Common myeloid progenitor, CD34-positive (primary cell): ENCODE measurements around the gene LXN.
"Not testable (repeated sequence)": the region's sequence is repeated elsewhere in the genome, so short reads cannot be mapped to it uniquely, and the experiment has no call there.

Experiments
- CTCF ChIA-PET: fragments of 350-600 bp; sonication (Branson Sonifier 250); formaldehyde crosslinking; loops from one replicate; lab custom pipeline; 2021; ENCODE audit warnings: antibody characterized with exemption; lab: Charles Lee
- POLR2A ChIA-PET: fragments of 350-600 bp; sonication (Branson Sonifier 250); formaldehyde crosslinking; loops from one replicate; lab custom pipeline; 2021; ENCODE audit warnings: antibody characterized with exemption; lab: Charles Lee
- DNase-seq, 3 donors: peaks; one replicate each; pipeline versions ENCODE4 v3.0.0 to v3.0.0-alpha.2; 2013
- H3K27ac ChIP-seq, 2 experiments: 1 replicate in 1 of 2; 2 replicates in 1 of 2; pipeline ENCODE4 v1.7.0; 2013; ENCODE audit warnings: inconsistent platforms in 2 of 2, low read length in 2 of 2, mild to moderate bottlenecking in 2 of 2, low read depth in 1 of 2, moderate library complexity in 1 of 2; ENCODE audit not compliant: severe bottlenecking in 2 of 2, insufficient read depth in 1 of 2, poor library complexity in 1 of 2
- H3K27me3 ChIP-seq, 5 experiments: replicated peaks in 2 of 5; 1 replicate in 3 of 5; 2 replicates in 2 of 5; pipeline versions ENCODE4 v1.6.1 to v1.7.0; 2013; ENCODE audit warnings: low read length in 4 of 5, mild to moderate bottlenecking in 2 of 5, moderate library complexity in 2 of 5, inconsistent platforms in 1 of 5; ENCODE audit not compliant: insufficient read depth in 5 of 5, control insufficient read depth in 4 of 5
- H3K36me3 ChIP-seq, 4 experiments: 1 replicate in 2 of 4; 2 replicates in 2 of 4; pipeline versions ENCODE4 v1.6.1 to v1.7.0; 2013; ENCODE audit warnings: low read length in 3 of 4, control low read depth in 1 of 4, mild to moderate bottlenecking in 1 of 4; ENCODE audit not compliant: control insufficient read depth in 4 of 4, insufficient read depth in 4 of 4
- H3K4me1 ChIP-seq, 4 experiments: 1 replicate in 3 of 4; 2 replicates in 1 of 4; pipeline versions ENCODE4 v1.6.1 to v1.7.1; 2013; ENCODE audit warnings: low read length in 3 of 4, mild to moderate bottlenecking in 3 of 4, control low read depth in 1 of 4, inconsistent platforms in 1 of 4, moderate library complexity in 1 of 4; ENCODE audit not compliant: control insufficient read depth in 4 of 4, insufficient read depth in 4 of 4; ENCODE audit errors: control extremely low read depth in 1 of 4
- H3K4me3 ChIP-seq, 7 experiments: 1 replicate in 4 of 7; 2 replicates in 3 of 7; pipeline versions ENCODE4 v1.5.1 to v1.7.0; 2013; ENCODE audit warnings: mild to moderate bottlenecking in 7 of 7, low read length in 6 of 7, moderate library complexity in 6 of 7, inconsistent platforms in 2 of 7, low read depth in 2 of 7, control low read depth in 1 of 7; ENCODE audit not compliant: insufficient read depth in 4 of 7, control insufficient read depth in 1 of 7; ENCODE audit errors: extremely low read depth in 1 of 7
- H3K9me3 ChIP-seq, 5 experiments: 1 replicate in 4 of 5; 2 replicates in 1 of 5; pipeline versions ENCODE4 v1.6.1 to v1.7.1; 2013; ENCODE audit warnings: low read length in 4 of 5, mild to moderate bottlenecking in 2 of 5, inconsistent platforms in 1 of 5, low read depth in 1 of 5, moderate library complexity in 1 of 5; ENCODE audit not compliant: control insufficient read depth in 4 of 5, insufficient read depth in 2 of 5; ENCODE audit errors: control extremely low read depth in 1 of 5
- WGBS: methylation state at CpG from one replicate; pipeline ENCODE4 v1.1.5; 2013; ENCODE audit not compliant: insufficient coverage; 5-methylcytosine and 5-hydroxymethylcytosine counted together

LXN gene

GRCh38 chr3:158700559-158700958 lies 28.1 kb upstream of the LXN start:
- Histone ChIP-seq H3K27me3 (no peaks in the 10 kb centered on the region), H3K27ac (no peak overlapping the region), H3K36me3 (peaks cover 0 to 8% (median 3%) of the 10 kb centered on the region in 4 experiments), H3K9me3 (no peaks in the 10 kb centered on the region), H3K4me1 (peaks cover 0 to 27% (median 1%) of the 10 kb centered on the region in 4 experiments), H3K4me3 (peak overlapping the region in 1 of 7 experiments; percentile 31)
- ChIA-PET POLR2A (no interaction called here), CTCF (interaction anchor here (1.3 to 2.0 kb wide), 3 partner anchors 23 to 28 kb away, joined by 3 to 6 read pairs (median 5); no protein-coding TSS in a partner anchor)
- peak in 2 of 3 donors; percentile 57 to 79 for DNase-seq

- no peak overlapping the region for H3K27ac ChIP-seq
- CTCF ChIA-PET: interaction anchor here (0.7 to 2.9 kb wide), 5 partner anchors 10 to 37 kb away, joined by 3 to 8 read pairs (median 3); no protein-coding TSS in a partner anchor
- peaks cover 3 to 21% (median 8%) of the 10 kb centered on the region in 4 experiments for H3K36me3 ChIP-seq
- no peak overlapping the region for H3K4me3 ChIP-seq
- H3K27me3 ChIP-seq: no peaks in the 10 kb centered on the region
- DNase-seq: no peak
- WGBS: no CpG with 5 or more reads among the region's 2 CpGs
- no peaks in the 10 kb centered on the region for H3K9me3 ChIP-seq
- peaks cover 0 to 23% (median 1%) of the 10 kb centered on the region in 4 experiments for H3K4me1 ChIP-seq
- POLR2A ChIA-PET: no interaction called here
Observed at GRCh38 chr3:158696618-158697017, 24.2 kb upstream of the LXN start.

- H3K27me3 ChIP-seq, DNase-seq, H3K9me3 ChIP-seq, H3K27ac ChIP-seq, H3K4me3 ChIP-seq, H3K4me1 ChIP-seq, POLR2A ChIA-PET: not testable (repeated sequence)
- WGBS: 10% methylated on average over 2 of the region's 3 CpGs
- peaks cover 3 to 29% (median 15%) of the 10 kb centered on the region in 4 experiments for H3K36me3 ChIP-seq
- CTCF ChIA-PET: interaction anchor here (1.2 to 2.9 kb wide), 5 partner anchors 19 to 95 kb away, joined by 3 to 9 read pairs (median 4); no protein-coding TSS in a partner anchor
Observed at GRCh38 chr3:158693866-158694456, 21.5 kb upstream of the LXN start.

- no peak for DNase-seq
- H3K4me3 ChIP-seq: no peak overlapping the region
- ChIA-PET CTCF (interaction anchor here (1.8 kb wide), 1 partner anchor 26 kb away, joined by 4 read pairs; no protein-coding TSS in a partner anchor), POLR2A (no interaction called here)
- H3K4me1 ChIP-seq: no peaks in the 10 kb centered on the region
- no peaks in the 10 kb centered on the region for H3K27me3 ChIP-seq
- H3K36me3 ChIP-seq: peaks cover 2 to 17% (median 2%) of the 10 kb centered on the region in 4 experiments
- no peaks in the 10 kb centered on the region for H3K9me3 ChIP-seq
- no peak overlapping the region for H3K27ac ChIP-seq
- WGBS: no CpG with 5 or more reads among the region's 2 CpGs
Observed at GRCh38 chr3:158685159-158685558, 12.7 kb upstream of the LXN start.

GRCh38 chr3:158683230-158683962 lies 10.9 kb upstream of the LXN start:
- ChIA-PET CTCF (interaction anchor here (1.1 to 2.1 kb wide), 5 partner anchors 11 to 45 kb away, joined by 4 to 8 read pairs (median 5); partner anchors contain the start of gene LXN), POLR2A (no interaction called here)
- WGBS: 100% methylated on average over 1 of the region's 5 CpGs
- no peaks in the 10 kb centered on the region for H3K27me3 ChIP-seq
- no peaks in the 10 kb centered on the region for H3K4me1 ChIP-seq
- DNase-seq: no peak
- no peak overlapping the region for H3K27ac ChIP-seq
- no peaks in the 10 kb centered on the region for H3K9me3 ChIP-seq
- no peak overlapping the region for H3K4me3 ChIP-seq
- H3K36me3 ChIP-seq: peaks cover 2 to 17% (median 3%) of the 10 kb centered on the region in 4 experiments

- H3K4me1 ChIP-seq: no peaks in the 10 kb centered on the region
- CTCF ChIA-PET: interaction anchor here (3.7 kb wide), 1 partner anchor 21 kb away, joined by 14 read pairs; no protein-coding TSS in a partner anchor
- peaks cover 2 to 17% (median 6%) of the 10 kb centered on the region in 4 experiments for H3K36me3 ChIP-seq
Observed at GRCh38 chr3:158680861-158681260, 8.4 kb upstream of the LXN start.

More at GRCh38 chr3:158680861-158681260, 8.4 kb upstream of the LXN start:
- no peak overlapping the region for H3K27ac ChIP-seq
- no peak overlapping the region for H3K4me3 ChIP-seq
- WGBS: 93% methylated on average over 2 of the region's 2 CpGs
- DNase-seq: no peak
- H3K9me3 ChIP-seq: no peaks in the 10 kb centered on the region
- POLR2A ChIA-PET: no interaction called here
- H3K27me3 ChIP-seq: no peaks in the 10 kb centered on the region
